Activated CD4-positive, alpha-beta T cell treated with anti-CD3 and anti-CD28 coated beads, Interleukin-2, amount 50 U/mL, for 48 hours (primary cell): ENCODE measurements around the gene SMG6.

ENCODE experiments used
- DNase-seq, 2 experiments: peaks; one replicate each; pipeline ENCODE4 v3.0.0-alpha.2; 2020

Gene SMG6

GRCh38 chr17:2093349-2093748, 210.2 kb downstream of the SMG6 start:
- DNase-seq = no peak

- DNase-seq = no peak
Observed at GRCh38 chr17:2092253-2092652, 211.3 kb downstream of the SMG6 start.

- no peak for DNase-seq
Observed at GRCh38 chr17:2090804-2091534, 212.6 kb downstream of the SMG6 start.

GRCh38 chr17:2090210-2090641, 213.4 kb downstream of the SMG6 start:
- DNase-seq = peak in 1 of 2 experiments; percentile 33

- peak; percentile 20 to 24 for DNase-seq
Observed at GRCh38 chr17:2089021-2089422, 214.6 kb downstream of the SMG6 start.

- DNase-seq = peak; percentile 60 to 67
Observed at GRCh38 chr17:2087597-2088211, 215.9 kb downstream of the SMG6 start.

GRCh38 chr17:2086306-2086705, 217.3 kb downstream of the SMG6 start:
- DNase-seq = no peak

GRCh38 chr17:2085648-2085949, 218.0 kb downstream of the SMG6 start:
- no peak for DNase-seq

GRCh38 chr17:2084766-2085647, 218.6 kb downstream of the SMG6 start:
- DNase-seq = no peak

- no peak for DNase-seq
Observed at GRCh38 chr17:2084036-2084765, 219.4 kb downstream of the SMG6 start.

- DNase-seq = no peak
Observed at GRCh38 chr17:2083613-2084035, 220.0 kb downstream of the SMG6 start.

- DNase-seq = no peak
Observed at GRCh38 chr17:2082003-2082781, 221.4 kb downstream of the SMG6 start.

GRCh38 chr17:2081564-2081963, 222.0 kb downstream of the SMG6 start:
- DNase-seq = no peak

GRCh38 chr17:2077040-2077439, 226.5 kb downstream of the SMG6 start:
- DNase-seq = no peak

GRCh38 chr17:2076087-2076984, 227.2 kb downstream of the SMG6 start:
- no peak for DNase-seq

- no peak for DNase-seq
Observed at GRCh38 chr17:2075336-2076086, 228.1 kb downstream of the SMG6 start.

GRCh38 chr17:2074919-2075318, 228.7 kb downstream of the SMG6 start:
- no peak for DNase-seq

GRCh38 chr17:2071455-2072281, 231.9 kb downstream of the SMG6 start:
- no peak for DNase-seq

GRCh38 chr17:2071024-2071385, 232.6 kb downstream of the SMG6 start:
- no peak for DNase-seq
